Neural crest cell (in vitro differentiated cells): ENCODE results near the gene ASPDH. TPM values are rescaled to one million over a fixed set of nuclear protein-coding genes. Genes with fewer than 3 reads are reported as not detected.

Experiments used
- DNase-seq: peaks from one replicate; pipeline ENCODE4 v3.0.0; 2021; ENCODE audit warnings: low read depth, mixed read lengths, low spot score
- H3K27ac Mint-ChIP-seq: one replicate; pipeline ENCODE4 v1.8.0; 2021; ENCODE audit warnings: mild to moderate bottlenecking, mixed read lengths; ENCODE audit not compliant: unreplicated experiment
- H3K27me3 Mint-ChIP-seq: 2 replicates; pipeline ENCODE4 v1.8.0; 2021; ENCODE audit warnings: low read depth, mild to moderate bottlenecking, mixed read lengths
- H3K36me3 Mint-ChIP-seq: 2 replicates; pipeline ENCODE4 v1.8.0; 2021; ENCODE audit warnings: low read depth, mild to moderate bottlenecking, mixed read lengths
- H3K4me1 Mint-ChIP-seq: 2 replicates; pipeline ENCODE4 v1.8.0; 2021; ENCODE audit warnings: mixed read lengths
- H3K4me3 Mint-ChIP-seq: one replicate; pipeline ENCODE4 v1.8.0; 2021; ENCODE audit warnings: mild to moderate bottlenecking, mixed read lengths
- H3K9me3 Mint-ChIP-seq: 2 replicates; pipeline ENCODE4 v1.8.0; 2021; ENCODE audit warnings: mixed read lengths
- total RNA-seq: library from RNA; stranded (reverse); gene quantifications from 2 replicates; pipeline ENCODE4 v1.2.1, GENCODE V29; 2021
- TF ChIP-seq, protein P1 (sequence below): fragments of 200-600 bp; sonication (generic); conservative IDR thresholded peaks from 2 replicates; pipeline ENCODE4 v1.5.0; 2021; ENCODE audit warnings: antibody characterized with exemption, mild to moderate bottlenecking

Gene ASPDH
- total RNA-seq, 1 donor from 2014 or later, result 1.2 TPM

DNA sequence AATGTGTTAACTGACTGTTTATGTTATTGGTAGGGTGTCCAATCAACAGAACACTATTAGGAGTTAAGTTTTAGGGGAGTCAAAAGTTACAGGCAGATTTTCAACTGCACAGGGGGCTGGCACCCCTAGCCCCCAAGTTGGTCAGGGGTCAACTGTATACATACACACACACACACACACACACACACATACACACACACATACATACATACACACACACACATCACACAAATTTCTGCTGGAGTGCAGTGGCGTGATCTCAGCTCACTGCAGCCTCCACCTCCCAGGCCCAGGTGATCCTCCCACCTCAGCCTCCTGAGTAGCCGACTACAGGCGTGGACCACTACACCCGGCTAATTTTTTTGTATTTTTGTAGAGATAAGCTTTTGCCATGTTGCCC is 44.3 kb upstream of the ASPDH start:
- no peak overlapping the region for H3K4me3 Mint-ChIP-seq
- no peak overlapping the region for H3K27ac Mint-ChIP-seq
- H3K4me1 Mint-ChIP-seq, result peaks cover 28% of the 10 kb centered on the region
- TF ChIP-seq, protein P1, sequence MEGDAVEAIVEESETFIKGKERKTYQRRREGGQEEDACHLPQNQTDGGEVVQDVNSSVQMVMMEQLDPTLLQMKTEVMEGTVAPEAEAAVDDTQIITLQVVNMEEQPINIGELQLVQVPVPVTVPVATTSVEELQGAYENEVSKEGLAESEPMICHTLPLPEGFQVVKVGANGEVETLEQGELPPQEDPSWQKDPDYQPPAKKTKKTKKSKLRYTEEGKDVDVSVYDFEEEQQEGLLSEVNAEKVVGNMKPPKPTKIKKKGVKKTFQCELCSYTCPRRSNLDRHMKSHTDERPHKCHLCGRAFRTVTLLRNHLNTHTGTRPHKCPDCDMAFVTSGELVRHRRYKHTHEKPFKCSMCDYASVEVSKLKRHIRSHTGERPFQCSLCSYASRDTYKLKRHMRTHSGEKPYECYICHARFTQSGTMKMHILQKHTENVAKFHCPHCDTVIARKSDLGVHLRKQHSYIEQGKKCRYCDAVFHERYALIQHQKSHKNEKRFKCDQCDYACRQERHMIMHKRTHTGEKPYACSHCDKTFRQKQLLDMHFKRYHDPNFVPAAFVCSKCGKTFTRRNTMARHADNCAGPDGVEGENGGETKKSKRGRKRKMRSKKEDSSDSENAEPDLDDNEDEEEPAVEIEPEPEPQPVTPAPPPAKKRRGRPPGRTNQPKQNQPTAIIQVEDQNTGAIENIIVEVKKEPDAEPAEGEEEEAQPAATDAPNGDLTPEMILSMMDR, result no peak
- DNase-seq, result no peak
- no peaks in the 10 kb centered on the region for H3K27me3 Mint-ChIP-seq
- H3K9me3 Mint-ChIP-seq, result no peaks in the 10 kb centered on the region
- H3K36me3 Mint-ChIP-seq, result no peaks in the 10 kb centered on the region

DNA sequence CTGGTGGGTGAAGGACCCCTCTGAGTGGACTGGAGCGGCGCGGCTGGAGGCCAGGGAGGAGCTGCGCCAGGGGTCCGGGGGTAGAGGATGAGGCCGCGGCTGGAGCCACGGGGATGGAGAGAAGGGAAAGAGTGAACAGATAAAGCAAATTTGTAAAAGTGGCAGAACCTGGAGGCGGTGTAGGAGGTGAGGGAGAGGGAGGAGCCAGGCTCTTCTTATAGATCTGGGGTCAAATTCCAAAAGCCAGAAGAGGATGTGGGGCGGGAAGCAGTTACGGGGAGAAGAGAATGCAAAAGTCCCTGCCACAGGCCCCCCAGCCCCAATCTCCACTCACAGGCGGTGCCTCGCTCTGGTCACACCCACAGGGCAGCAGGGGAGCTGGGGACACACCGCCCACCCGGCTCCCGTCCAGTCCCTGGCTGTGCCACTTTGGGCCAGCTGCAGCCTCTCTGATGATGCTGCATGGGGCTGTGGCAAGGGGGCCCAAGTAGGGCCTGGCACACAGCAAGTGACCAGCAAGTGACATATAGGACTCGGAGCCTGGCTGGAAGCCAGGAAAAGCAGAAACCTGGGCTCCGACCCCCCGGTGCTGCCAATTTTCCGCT is 43.4 kb upstream of the ASPDH start:
- H3K9me3 Mint-ChIP-seq, result no peaks in the 10 kb centered on the region
- H3K4me1 Mint-ChIP-seq, result peaks cover 29% of the 10 kb centered on the region
- H3K27me3 Mint-ChIP-seq, result no peaks in the 10 kb centered on the region
- H3K4me3 Mint-ChIP-seq, result peak overlapping the region; percentile 62
- TF ChIP-seq, protein P1, result no peak
- H3K27ac Mint-ChIP-seq, result no peak overlapping the region
- no peaks in the 10 kb centered on the region for H3K36me3 Mint-ChIP-seq
- no peak for DNase-seq

GRCh38 chr19:50556282-50557008 is 42.7 kb upstream of the ASPDH start:
- H3K9me3 Mint-ChIP-seq, result no peaks in the 10 kb centered on the region
- peak overlapping the region; percentile 96 for H3K27ac Mint-ChIP-seq
- DNase-seq, result peak; percentile 98
- TF ChIP-seq, protein P1, result peak; percentile 93
- peaks cover 35% of the 10 kb centered on the region for H3K4me1 Mint-ChIP-seq
- no peaks in the 10 kb centered on the region for H3K27me3 Mint-ChIP-seq
- no peaks in the 10 kb centered on the region for H3K36me3 Mint-ChIP-seq
- H3K4me3 Mint-ChIP-seq, result peak overlapping the region; percentile 86

DNA sequence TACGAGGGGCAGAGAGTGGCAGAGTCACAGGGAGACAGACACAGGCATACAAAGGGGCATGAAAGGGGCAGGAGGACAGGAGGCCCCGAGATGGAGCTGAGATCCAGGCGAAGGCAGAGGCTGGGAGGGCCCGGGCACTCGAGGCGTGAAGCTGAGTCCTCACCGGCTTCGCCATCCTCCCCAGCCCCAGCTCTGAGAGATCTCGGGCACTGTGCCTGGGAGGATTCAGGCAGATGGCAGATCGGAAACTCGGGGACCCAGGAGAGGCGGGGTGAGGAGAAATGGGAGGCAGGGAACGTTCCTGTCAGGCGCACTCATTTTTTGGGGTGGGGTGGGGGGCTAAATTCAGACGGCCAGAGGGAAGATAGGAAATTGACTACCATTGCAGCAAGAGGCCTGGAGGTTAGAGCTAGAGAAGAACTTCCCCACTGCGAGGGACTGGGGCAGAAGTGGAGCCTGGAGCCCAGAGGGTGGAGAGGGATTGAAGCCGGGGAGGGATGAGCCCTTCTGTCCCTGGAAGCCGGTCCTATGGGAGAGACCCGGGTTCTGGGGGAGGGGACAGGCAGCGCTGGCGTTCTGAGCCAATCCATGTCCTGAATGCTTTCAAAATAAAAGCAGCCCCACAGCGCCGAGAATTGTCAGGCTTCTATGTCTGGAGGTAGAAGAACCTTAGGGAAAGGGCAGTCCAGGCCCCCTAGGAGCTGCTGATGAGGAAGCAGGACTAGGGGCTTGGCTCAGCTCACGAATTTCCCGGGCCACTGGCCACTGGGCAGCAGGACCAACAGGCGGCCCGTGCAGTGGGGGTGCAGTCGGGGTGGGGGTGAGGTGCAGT is 42.0 kb upstream of the ASPDH start:
- Mint-ChIP-seq H3K27ac (no peak overlapping the region), H3K9me3 (no peaks in the 10 kb centered on the region), H3K36me3 (no peaks in the 10 kb centered on the region), H3K4me3 (peak overlapping the region; percentile 73), H3K27me3 (no peaks in the 10 kb centered on the region), H3K4me1 (peaks cover 36% of the 10 kb centered on the region)
- TF ChIP-seq, protein P1, result no peak
- no peak for DNase-seq

- no peaks in the 10 kb centered on the region for H3K9me3 Mint-ChIP-seq
- H3K4me1 Mint-ChIP-seq, result peaks cover 42% of the 10 kb centered on the region
- no peaks in the 10 kb centered on the region for H3K36me3 Mint-ChIP-seq
- no peak overlapping the region for H3K27ac Mint-ChIP-seq
- H3K27me3 Mint-ChIP-seq, result no peaks in the 10 kb centered on the region
- no peak overlapping the region for H3K4me3 Mint-ChIP-seq
- TF ChIP-seq, protein P1, result no peak
- no peak for DNase-seq
Observed at GRCh38 chr19:50555033-50555432, 41.3 kb upstream of the ASPDH start.
